IMR-90 (cell line): ENCODE measurements around the gene LUZP2. TPM values are rescaled to one million over a fixed set of nuclear protein-coding genes. Genes with fewer than 3 reads are reported as not detected.

Source experiments
- ATAC-seq: fragments of 200-7000 bp; cut with Tn5 transposase; 2 replicates; pipeline ENCODE4 v1.9.1; 2020; ENCODE audit warnings: low read depth, mild to moderate bottlenecking, moderate library complexity
- BruUV-seq: library from RNA; stranded (reverse); fragments of 400-500 nt; replicated peaks from 2 replicates; lab custom pipeline; 2021; lab: Mats Ljungman, UMichigan
- CTCF ChIA-PET: fragments of 300-600 bp; formaldehyde crosslinking; extraction: SDS; loops from one replicate; lab custom pipeline; 2021; ENCODE audit warnings: antibody characterized with exemption; lab: Yijun Ruan, JAX
- POLR2A ChIA-PET: fragments of 300-600 bp; sonication (Branson Sonifier 250); formaldehyde crosslinking; loops from one replicate; lab custom pipeline; 2022; ENCODE audit warnings: antibody characterized with exemption; ENCODE audit not compliant: unreplicated experiment; lab: Charles Lee
- DNase-seq: peaks from one replicate; pipeline ENCODE4 v3.0.0; 2013
- H2AFZ ChIP-seq: replicated peaks from 2 replicates; pipeline ENCODE3; 2013; ENCODE audit warnings: low read length, mild to moderate bottlenecking; ENCODE audit not compliant: poor library complexity
- H2AK5ac ChIP-seq: 2 replicates; pipeline ENCODE4 v1.6.1; 2013; ENCODE audit warnings: low read depth, low read length, inconsistent platforms
- H2AK9ac ChIP-seq: replicated peaks from 2 replicates; pipeline ENCODE3; 2013; ENCODE audit warnings: mild to moderate bottlenecking, low read depth, low read length, moderate library complexity; ENCODE audit not compliant: poor library complexity
- H2BK120ac ChIP-seq: 2 replicates; pipeline ENCODE4 v1.6.1; 2013; ENCODE audit warnings: low read depth, low read length, inconsistent platforms
- H2BK15ac ChIP-seq: 3 replicates; pipeline ENCODE4 v1.6.1; 2013; ENCODE audit warnings: low read depth, low read length, inconsistent platforms
- H2BK20ac ChIP-seq: 2 replicates; pipeline ENCODE4 v1.6.1; 2013; ENCODE audit warnings: low read depth, mild to moderate bottlenecking, inconsistent platforms, low read length, moderate library complexity
- H2BK5ac ChIP-seq: 2 replicates; pipeline ENCODE4 v1.6.1; 2013; ENCODE audit warnings: mild to moderate bottlenecking, low read depth, low read length, inconsistent platforms; ENCODE audit not compliant: poor library complexity, severe bottlenecking
- H3K14ac ChIP-seq: replicated peaks from 2 replicates; pipeline ENCODE4 v1.6.1; 2013; ENCODE audit warnings: low read depth, low read length, inconsistent platforms
- H3K18ac ChIP-seq: 2 replicates; pipeline ENCODE4 v1.6.1; 2013; ENCODE audit warnings: low read depth, low read length, control low read depth
- H3K23ac ChIP-seq: 2 replicates; pipeline ENCODE4 v1.6.1; 2013; ENCODE audit warnings: low read depth, low read length, inconsistent platforms
- H3K27ac ChIP-seq: 2 replicates; pipeline ENCODE4 v1.5.1; 2013; ENCODE audit warnings: mild to moderate bottlenecking, control low read depth, low read length; ENCODE audit not compliant: insufficient read depth
- H3K27me3 ChIP-seq: 2 replicates; pipeline ENCODE4 v1.6.1; 2013; ENCODE audit warnings: low read length; ENCODE audit not compliant: control insufficient read depth, insufficient read depth
- H3K36me3 ChIP-seq: 2 replicates; pipeline ENCODE4 v1.6.1; 2013; ENCODE audit warnings: low read length, mixed read lengths; ENCODE audit not compliant: control insufficient read depth, insufficient read depth
- H3K4ac ChIP-seq: 2 replicates; pipeline ENCODE4 v1.6.1; 2013; ENCODE audit warnings: low read depth, low read length, inconsistent platforms
- H3K4me1 ChIP-seq: 2 replicates; pipeline ENCODE4 v1.6.1; 2013; ENCODE audit warnings: low read length, mixed read lengths; ENCODE audit not compliant: control insufficient read depth, insufficient read depth
- H3K4me2 ChIP-seq: 2 replicates; pipeline ENCODE4 v1.6.1; 2013; ENCODE audit warnings: low read depth, mild to moderate bottlenecking, control low read depth, low read length, moderate library complexity
- H3K4me3 ChIP-seq: 2 replicates; pipeline ENCODE4 v1.5.1; 2013; ENCODE audit warnings: low read depth, mild to moderate bottlenecking, control low read depth, low read length, moderate library complexity; ENCODE audit not compliant: insufficient read depth
- H3K56ac ChIP-seq: 2 replicates; pipeline ENCODE4 v1.6.1; 2013; ENCODE audit warnings: low read length, inconsistent platforms; ENCODE audit not compliant: insufficient read depth; ENCODE audit errors: extremely low read depth
- H3K79me1 ChIP-seq, 2 experiments: 2 replicates each; pipeline ENCODE4 v1.6.1; 2013; ENCODE audit warnings: low read length in 2 of 2, inconsistent platforms in 1 of 2, low read depth in 1 of 2
- H3K9ac ChIP-seq: 2 replicates; pipeline ENCODE4 v1.6.1; 2013; ENCODE audit warnings: low read depth, low read length, control low read depth
- H3K9me1 ChIP-seq: 2 replicates; pipeline ENCODE4 v1.6.1; 2013; ENCODE audit warnings: low read length, inconsistent platforms; ENCODE audit not compliant: insufficient read depth
- H3K9me3 ChIP-seq: 2 replicates; pipeline ENCODE4 v1.6.1; 2013; ENCODE audit warnings: low read length; ENCODE audit not compliant: control insufficient read depth, insufficient read depth
- H4K20me1 ChIP-seq: 2 replicates; pipeline ENCODE4 v1.6.1; 2013; ENCODE audit warnings: low read length, inconsistent platforms; ENCODE audit not compliant: insufficient read depth
- H4K5ac ChIP-seq: 2 replicates; pipeline ENCODE4 v1.6.1; 2013; ENCODE audit warnings: mild to moderate bottlenecking, low read depth, low read length, control low read depth
- H4K8ac ChIP-seq, 2 experiments: 2 replicates each; pipeline ENCODE4 v1.6.1; 2013; ENCODE audit warnings: low read depth in 2 of 2, low read length in 2 of 2, control low read depth in 1 of 2, inconsistent platforms in 1 of 2
- H4K91ac ChIP-seq: 2 replicates; pipeline ENCODE4 v1.6.1; 2013; ENCODE audit warnings: low read depth, low read length, inconsistent platforms; ENCODE audit not compliant: insufficient read depth
- MAFK ChIP-seq: IDR thresholded peaks from 2 replicates; pipeline ENCODE4 v1.6.1; 2012; ENCODE audit warnings: low read depth, low read length, improper control_type of control experiment
- MAZ ChIP-seq: IDR thresholded peaks from 2 replicates; pipeline ENCODE4 v1.6.1; 2012; ENCODE audit warnings: low read depth, mild to moderate bottlenecking, low read length, improper control_type of control experiment, moderate library complexity, borderline replicate concordance
- NFE2L2 ChIP-seq: fragments of 150-350 bp; IDR thresholded peaks from 2 replicates; pipeline ENCODE4 v1.6.1; 2016; ENCODE audit warnings: low read depth, mild to moderate bottlenecking, low read length
- POLR2A ChIP-seq: IDR thresholded peaks from 2 replicates; pipeline ENCODE4 v1.6.1; 2012; ENCODE audit warnings: mild to moderate bottlenecking, low read depth, low read length
- RAD21 ChIP-seq: IDR thresholded peaks from 2 replicates; pipeline ENCODE4 v1.6.1; 2012; ENCODE audit warnings: low read length, improper control_type of control experiment
- WGBS, 2 experiments: methylation state at CpG; one replicate each; pipeline versions ENCODE4 v1.1.5 to v1.1.7; 2013; ENCODE audit warnings: missing lambda C conversion rate in 2 of 2; ENCODE audit not compliant: insufficient read length in 1 of 2; ENCODE audit errors: extremely low coverage in 2 of 2; 5-methylcytosine and 5-hydroxymethylcytosine counted together
- dilution Hi-C: fragments of 300-500 bp; cut with HindIII; formaldehyde crosslinking; loops from one replicate; pipeline ENCODE4 v1.14.3; 2018; ENCODE audit warnings: low sequenced_read_pairs; ENCODE audit not compliant: unreplicated experiment
- in situ Hi-C: fragments of 300-500 bp; cut with MboI; formaldehyde crosslinking; loops from 3 replicates; pipeline ENCODE4 v1.14.3; 2019; ENCODE audit warnings: low sequenced_read_pairs, inconsistent platforms, mixed read lengths
- intact Hi-C: fragments of 100-400 bp; cut with micrococcal nuclease; formaldehyde crosslinking; loops from 2 replicates; pipeline ENCODE4 v1.10.0; 2022
- polyA plus RNA-seq, 3 experiments: library from polyadenylated mRNA; depleted of rRNA; stranded (reverse); fragments of >200 nt; gene quantifications; 2 replicates each; pipeline ENCODE4 v1.2.3, GENCODE V29; 2012; ENCODE audit warnings: low replicate concordance in 1 of 3
- total RNA-seq: library from RNA; depleted of rRNA; stranded (reverse); fragments of >200 nt; gene quantifications from 2 replicates; pipeline ENCODE4 v1.2.3, GENCODE V29; 2012
- TF ChIP-seq, protein P1 (sequence below): fragments of 150-350 bp; IDR thresholded peaks from 2 replicates; pipeline ENCODE4 v1.6.1; 2016; ENCODE audit warnings: low read depth, mild to moderate bottlenecking, low read length, moderate library complexity, borderline replicate concordance

Gene LUZP2
- total and polyA plus RNA-seq, 2 of the 4 experiments (the other 2 are of a cell fraction), result 0.89 to 2.0 TPM

DNA sequence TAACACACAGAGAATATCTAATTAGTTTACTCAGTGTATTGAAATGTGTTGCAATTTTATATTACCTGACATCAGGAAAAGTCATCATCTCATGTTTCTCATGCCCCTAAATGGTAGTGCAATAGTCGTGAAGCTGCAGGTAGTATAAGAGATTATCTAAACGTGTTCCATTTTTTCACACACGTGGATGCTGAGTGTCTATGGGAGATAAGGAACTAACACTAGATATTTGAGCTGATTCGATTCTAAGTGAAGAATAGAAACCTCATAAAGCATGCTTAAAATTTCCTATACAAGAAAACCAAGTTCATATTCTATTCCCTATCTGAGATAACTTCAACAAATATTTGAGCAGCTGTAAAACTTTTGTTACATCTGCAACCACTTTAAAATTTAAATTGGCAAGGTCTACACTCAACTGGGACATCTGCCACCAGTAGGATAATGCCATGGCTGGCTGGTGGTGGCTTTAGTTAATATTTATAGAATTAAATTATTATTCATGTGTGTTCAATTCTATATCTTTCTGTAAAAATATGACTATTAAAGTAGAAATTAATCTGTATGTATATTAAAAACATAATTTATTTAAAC lies 388.8 kb downstream of the LUZP2 start:
- H3K4me2 ChIP-seq, result no peak overlapping the region
- no peak overlapping the region for H3K27ac ChIP-seq
- H3K56ac ChIP-seq, result no peak overlapping the region
- no peak overlapping the region for H3K9ac ChIP-seq
- H4K20me1 ChIP-seq, result no peaks in the 10 kb centered on the region
- H2BK120ac ChIP-seq, result no peak overlapping the region
- H2AFZ ChIP-seq, result no peak overlapping the region
- no peaks in the 10 kb centered on the region for H3K9me1 ChIP-seq
- no peak for ATAC-seq
- H3K79me1 ChIP-seq, result no peaks in the 10 kb centered on the region
- no peak overlapping the region for H3K23ac ChIP-seq
- H4K8ac ChIP-seq, result no peak overlapping the region
- no peaks in the 10 kb centered on the region for H3K9me3 ChIP-seq
- H3K4me1 ChIP-seq, result no peaks in the 10 kb centered on the region
- H4K91ac ChIP-seq, result no peak overlapping the region
- H3K18ac ChIP-seq, result no peak overlapping the region
- POLR2A ChIA-PET, result no interaction called here
- H2BK5ac ChIP-seq, result no peak overlapping the region
- H2BK20ac ChIP-seq, result no peak overlapping the region
- DNase-seq, result no peak
- CTCF ChIA-PET, result no interaction called here
- BruUV-seq, result no TSS peak
- WGBS, 2 experiments, result no CpG with 5 or more reads among the region's 4 CpGs
- dilution Hi-C loops (no loop called here), intact Hi-C loops (no loop called here), in situ Hi-C loops (no loop called here)
- H3K14ac ChIP-seq, result no peak overlapping the region
- no peak overlapping the region for H3K4me3 ChIP-seq
- H3K4ac ChIP-seq, result no peak overlapping the region
- no peak overlapping the region for H4K5ac ChIP-seq
- H2AK9ac ChIP-seq, result no peak overlapping the region
- H3K36me3 ChIP-seq, result no peaks in the 10 kb centered on the region
- TF ChIP-seq, protein P1, sequence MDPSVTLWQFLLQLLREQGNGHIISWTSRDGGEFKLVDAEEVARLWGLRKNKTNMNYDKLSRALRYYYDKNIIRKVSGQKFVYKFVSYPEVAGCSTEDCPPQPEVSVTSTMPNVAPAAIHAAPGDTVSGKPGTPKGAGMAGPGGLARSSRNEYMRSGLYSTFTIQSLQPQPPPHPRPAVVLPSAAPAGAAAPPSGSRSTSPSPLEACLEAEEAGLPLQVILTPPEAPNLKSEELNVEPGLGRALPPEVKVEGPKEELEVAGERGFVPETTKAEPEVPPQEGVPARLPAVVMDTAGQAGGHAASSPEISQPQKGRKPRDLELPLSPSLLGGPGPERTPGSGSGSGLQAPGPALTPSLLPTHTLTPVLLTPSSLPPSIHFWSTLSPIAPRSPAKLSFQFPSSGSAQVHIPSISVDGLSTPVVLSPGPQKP, result no peak
- TF ChIP-seq NFE2L2 (no peak), MAZ (no peak), MAFK (no peak), RAD21 (no peak), POLR2A (no peak)
- no peak overlapping the region for H2BK15ac ChIP-seq
- H2AK5ac ChIP-seq, result no peak overlapping the region
- H3K27me3 ChIP-seq, result no peaks in the 10 kb centered on the region
